Endothelial cell of umbilical vein (primary cell): ENCODE data around the gene IP6K3. TPM values are rescaled to one million over a fixed set of nuclear protein-coding genes. Genes with fewer than 3 reads are reported as not detected.

Experiments
- BruUV-seq: library from RNA; stranded (reverse); fragments of 400-500 nt; replicated peaks from 2 replicates; lab custom pipeline; 2021; lab: Mats Ljungman, UMichigan
- CTCF ChIA-PET: fragments of 300-600, 350-600 bp; sonication (Branson Sonifier 250); formaldehyde crosslinking; loops from one replicate; lab custom pipeline; 2021; ENCODE audit warnings: antibody characterized with exemption, inconsistent platforms; lab: Charles Lee
- POLR2A ChIA-PET: fragments of 300-600, 350-600 bp; sonication (Branson Sonifier 250); formaldehyde crosslinking; loops from one replicate; lab custom pipeline; 2021; ENCODE audit warnings: antibody characterized with exemption, inconsistent platforms; lab: Charles Lee
- DNase-seq: peaks from one replicate; pipeline ENCODE4 v3.0.0-alpha.2; 2011; ENCODE audit warnings: low read depth, low spot score
- FAIRE-seq: peaks from 2 replicates; lab custom pipeline; 2011; peaks lifted over from hg19 to GRCh38; lab: Jason Lieb, UNC
- H2AFZ ChIP-seq: 2 replicates; pipeline ENCODE4 v1.6.0; 2012; ENCODE audit warnings: low read depth, low read length, control low read depth, inconsistent platforms
- H3K27ac ChIP-seq: 2 replicates; pipeline ENCODE4 v1.5.1; 2011; ENCODE audit warnings: low read depth, mild to moderate bottlenecking, control low read depth, low read length, moderate library complexity; ENCODE audit not compliant: insufficient read depth
- H3K27me3 ChIP-seq, 2 experiments: 2 replicates each; pipeline versions ENCODE4 v1.6.0 to v1.6.1; 2011; ENCODE audit warnings: low read length in 2 of 2, mixed read lengths in 1 of 2; ENCODE audit not compliant: control insufficient read depth in 2 of 2, insufficient read depth in 2 of 2
- H3K36me3 ChIP-seq, 2 experiments: 2 replicates in 1 of 2; 3 replicates in 1 of 2; pipeline ENCODE4 v1.5.1; 2011; ENCODE audit warnings: low read length in 2 of 2, mild to moderate bottlenecking in 1 of 2, moderate library complexity in 1 of 2; ENCODE audit not compliant: control insufficient read depth in 2 of 2, insufficient read depth in 2 of 2; ENCODE audit errors: extremely low read depth in 1 of 2
- H3K4me1 ChIP-seq: 3 replicates; pipeline ENCODE4 v1.5.1; 2011; ENCODE audit warnings: mild to moderate bottlenecking, low read length; ENCODE audit not compliant: control insufficient read depth, insufficient read depth; ENCODE audit errors: extremely low read depth
- H3K4me2 ChIP-seq: 2 replicates; pipeline ENCODE4 v1.6.1; 2011; ENCODE audit warnings: low read length, control low read depth, mixed read lengths; ENCODE audit not compliant: insufficient read depth
- H3K4me3 ChIP-seq, 3 experiments: fragments of 200-600 bp in 1 of 3; sonication (generic), shearing (Covaris generic) in 1 of 3; replicated peaks in 1 of 3; 2 replicates each; pipeline ENCODE4 v1.5.1; 2011 to 2016; ENCODE audit warnings: control low read depth in 3 of 3, low read length in 3 of 3, mild to moderate bottlenecking in 2 of 3, inconsistent platforms in 1 of 3, low read depth in 1 of 3, moderate library complexity in 1 of 3; ENCODE audit not compliant: insufficient read depth in 1 of 3
- H3K79me2 ChIP-seq: 2 replicates; pipeline ENCODE4 v1.6.0; 2012; ENCODE audit warnings: low read length, inconsistent platforms; ENCODE audit not compliant: control insufficient read depth, insufficient read depth
- H3K9ac ChIP-seq: replicated peaks from 2 replicates; pipeline ENCODE3; 2011; ENCODE audit warnings: low read length, control low read depth; ENCODE audit not compliant: insufficient read depth; ENCODE audit errors: extremely low read depth
- H3K9me1 ChIP-seq: replicated peaks from 3 replicates; pipeline ENCODE4 v1.6.0; 2011; ENCODE audit warnings: mild to moderate bottlenecking, low read length; ENCODE audit not compliant: control insufficient read depth, insufficient read depth; ENCODE audit errors: extremely low read depth
- H3K9me3 ChIP-seq: replicated peaks from 2 replicates; pipeline ENCODE4 v1.5.1; 2012; ENCODE audit warnings: low read length, inconsistent platforms; ENCODE audit not compliant: control insufficient read depth, insufficient read depth
- H4K20me1 ChIP-seq: replicated peaks from 2 replicates; pipeline ENCODE3; 2011; ENCODE audit warnings: mild to moderate bottlenecking, low read length; ENCODE audit not compliant: control insufficient read depth, insufficient read depth; ENCODE audit errors: extremely low read depth
- EZH2 ChIP-seq: IDR thresholded peaks from 2 replicates; pipeline ENCODE4 v1.6.1; 2012; ENCODE audit warnings: borderline replicate concordance, low read depth, mild to moderate bottlenecking, moderate library complexity, low read length, inconsistent platforms; ENCODE audit not compliant: severe bottlenecking
- FOS ChIP-seq: IDR thresholded peaks from 2 replicates; pipeline ENCODE4 v1.6.1; 2011; ENCODE audit warnings: mild to moderate bottlenecking, low read length, moderate library complexity, borderline replicate concordance; ENCODE audit not compliant: insufficient read depth
- GATA2 ChIP-seq: IDR thresholded peaks from 2 replicates; pipeline ENCODE4 v1.7.0; 2011; ENCODE audit warnings: low read depth, mild to moderate bottlenecking, moderate library complexity, mixed read lengths, low read length; ENCODE audit not compliant: insufficient read length, insufficient read depth
- JUN ChIP-seq: IDR thresholded peaks from 2 replicates; pipeline ENCODE4 v1.6.1; 2011; ENCODE audit warnings: borderline replicate concordance, low read depth; ENCODE audit not compliant: insufficient read length, insufficient read depth
- MYC ChIP-seq: IDR thresholded peaks from one replicate; pipeline ENCODE4 v1.6.1; 2011; ENCODE audit warnings: mild to moderate bottlenecking, low read depth, low read length
- POLR2A ChIP-seq: IDR thresholded peaks from 2 replicates; pipeline ENCODE4 v1.6.1; 2012; ENCODE audit warnings: low read depth, mild to moderate bottlenecking, control low read depth, low read length
- POLR2AphosphoS5 ChIP-seq: IDR thresholded peaks from 2 replicates; pipeline ENCODE4 v1.6.1; 2012; ENCODE audit warnings: low read depth, mild to moderate bottlenecking, control low read depth, low read length, moderate library complexity; ENCODE audit not compliant: insufficient read depth
- dilution Hi-C: fragments of 300-500 bp; cut with MboI; formaldehyde crosslinking; loops from one replicate; pipeline ENCODE4 v1.15.0; 2019; ENCODE audit warnings: low sequenced_read_pairs; ENCODE audit not compliant: extremely low pct_ligation_motif_present
- intact Hi-C: fragments of 100-400 bp; cut with micrococcal nuclease; formaldehyde crosslinking; loops from one replicate; pipeline ENCODE4 v1.10.0; 2022
- polyA plus RNA-seq, 4 experiments: library from polyadenylated mRNA; depleted of rRNA in 3 of 4; stranded (reverse) in 3 of 4; unstranded in 1 of 4; fragments of >200 nt; gene quantifications; 2 replicates each; pipeline versions ENCODE4 v1.2.1 to v1.2.3, GENCODE V29; 2011 to 2012; ENCODE audit warnings: missing spikeins in 1 of 4
- total RNA-seq: library from RNA; stranded (reverse); gene quantifications from 2 replicates; pipeline ENCODE4 v1.2.3, GENCODE V29; 2021
- TF ChIP-seq, protein P1 (sequence below): IDR thresholded peaks from 2 replicates; pipeline ENCODE4 v1.6.1; 2011; ENCODE audit not compliant: insufficient read depth, insufficient read length
- TF ChIP-seq, protein P2 (sequence below), 2 donors: IDR thresholded peaks; 1 replicate in 1 of 2; 2 replicates in 1 of 2; pipeline ENCODE4 v1.5.1; 2011; ENCODE audit warnings: low read length in 2 of 2, mild to moderate bottlenecking in 2 of 2, moderate library complexity in 2 of 2, control low read depth in 1 of 2, inconsistent platforms in 1 of 2, low read depth in 1 of 2; ENCODE audit not compliant: insufficient read depth in 1 of 2; ENCODE audit errors: extremely low read depth in 1 of 2

The IP6K3 gene
- total and polyA plus RNA-seq, 2 donors (not counting 3 experiments of a cell fraction or from before 2014, with no cell fraction given) = not detected

GRCh38 chr6:33675968-33676367 lies 70.7 kb downstream of the IP6K3 start:
- intact Hi-C loops = no loop called here

More at GRCh38 chr6:33675968-33676367, 70.7 kb downstream of the IP6K3 start:
- CTCF ChIA-PET = interaction anchor here (1.2 to 2.1 kb wide), 2 partner anchors 25 to 86 kb away, joined by 4 to 5 read pairs; no protein-coding TSS in a partner anchor
- POLR2A ChIA-PET = no interaction called here
- Histone ChIP-seq H3K27me3 (no peaks in the 10 kb centered on the region), H3K9me1 (no peaks in the 10 kb centered on the region), H3K4me3 (no peak overlapping the region), H3K4me2 (no peak overlapping the region), H3K9ac (no peak overlapping the region), H3K9me3 (no peaks in the 10 kb centered on the region), H3K4me1 (peaks cover 25% of the 10 kb centered on the region), H2AFZ (no peak overlapping the region), H3K79me2 (no peaks in the 10 kb centered on the region), H4K20me1 (no peaks in the 10 kb centered on the region), H3K36me3 (peaks cover 8 to 23% of the 10 kb centered on the region in 2 experiments), H3K27ac (no peak overlapping the region)
- FAIRE-seq (no peak), DNase-seq (no peak)
- no TSS peak for BruUV-seq
- TF ChIP-seq EZH2 (no peak), FOS (no peak), POLR2A (no peak), POLR2AphosphoS5 (no peak), MYC (no peak), JUN (no peak), GATA2 (no peak)
- TF ChIP-seq, protein P1, sequence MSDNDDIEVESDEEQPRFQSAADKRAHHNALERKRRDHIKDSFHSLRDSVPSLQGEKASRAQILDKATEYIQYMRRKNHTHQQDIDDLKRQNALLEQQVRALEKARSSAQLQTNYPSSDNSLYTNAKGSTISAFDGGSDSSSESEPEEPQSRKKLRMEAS = no peak
- TF ChIP-seq, protein P2, sequence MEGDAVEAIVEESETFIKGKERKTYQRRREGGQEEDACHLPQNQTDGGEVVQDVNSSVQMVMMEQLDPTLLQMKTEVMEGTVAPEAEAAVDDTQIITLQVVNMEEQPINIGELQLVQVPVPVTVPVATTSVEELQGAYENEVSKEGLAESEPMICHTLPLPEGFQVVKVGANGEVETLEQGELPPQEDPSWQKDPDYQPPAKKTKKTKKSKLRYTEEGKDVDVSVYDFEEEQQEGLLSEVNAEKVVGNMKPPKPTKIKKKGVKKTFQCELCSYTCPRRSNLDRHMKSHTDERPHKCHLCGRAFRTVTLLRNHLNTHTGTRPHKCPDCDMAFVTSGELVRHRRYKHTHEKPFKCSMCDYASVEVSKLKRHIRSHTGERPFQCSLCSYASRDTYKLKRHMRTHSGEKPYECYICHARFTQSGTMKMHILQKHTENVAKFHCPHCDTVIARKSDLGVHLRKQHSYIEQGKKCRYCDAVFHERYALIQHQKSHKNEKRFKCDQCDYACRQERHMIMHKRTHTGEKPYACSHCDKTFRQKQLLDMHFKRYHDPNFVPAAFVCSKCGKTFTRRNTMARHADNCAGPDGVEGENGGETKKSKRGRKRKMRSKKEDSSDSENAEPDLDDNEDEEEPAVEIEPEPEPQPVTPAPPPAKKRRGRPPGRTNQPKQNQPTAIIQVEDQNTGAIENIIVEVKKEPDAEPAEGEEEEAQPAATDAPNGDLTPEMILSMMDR (IDR thresholded peaks at IDR 0.05; ENCODE audit: extremely low read depth in 1 of 2, insufficient read depth in 1 of 2, low read depth in 1 of 2, low read length in 2 of 2) = no peak
- dilution Hi-C loops = no loop called here
